ENCODE results near the gene PRPS1L1.

GRCh38 chr7:18064242-18064838 lies 36.7 kb upstream of the PRPS1L1 start:
- TF ChIP-seq, protein P1, sequence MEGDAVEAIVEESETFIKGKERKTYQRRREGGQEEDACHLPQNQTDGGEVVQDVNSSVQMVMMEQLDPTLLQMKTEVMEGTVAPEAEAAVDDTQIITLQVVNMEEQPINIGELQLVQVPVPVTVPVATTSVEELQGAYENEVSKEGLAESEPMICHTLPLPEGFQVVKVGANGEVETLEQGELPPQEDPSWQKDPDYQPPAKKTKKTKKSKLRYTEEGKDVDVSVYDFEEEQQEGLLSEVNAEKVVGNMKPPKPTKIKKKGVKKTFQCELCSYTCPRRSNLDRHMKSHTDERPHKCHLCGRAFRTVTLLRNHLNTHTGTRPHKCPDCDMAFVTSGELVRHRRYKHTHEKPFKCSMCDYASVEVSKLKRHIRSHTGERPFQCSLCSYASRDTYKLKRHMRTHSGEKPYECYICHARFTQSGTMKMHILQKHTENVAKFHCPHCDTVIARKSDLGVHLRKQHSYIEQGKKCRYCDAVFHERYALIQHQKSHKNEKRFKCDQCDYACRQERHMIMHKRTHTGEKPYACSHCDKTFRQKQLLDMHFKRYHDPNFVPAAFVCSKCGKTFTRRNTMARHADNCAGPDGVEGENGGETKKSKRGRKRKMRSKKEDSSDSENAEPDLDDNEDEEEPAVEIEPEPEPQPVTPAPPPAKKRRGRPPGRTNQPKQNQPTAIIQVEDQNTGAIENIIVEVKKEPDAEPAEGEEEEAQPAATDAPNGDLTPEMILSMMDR (optimal IDR thresholded peaks at IDR 0.05 in 1 of 3, IDR thresholded peaks at IDR 0.05 in 1 of 3, conservative IDR thresholded peaks at IDR 0.05 in 1 of 3; ENCODE audit: extremely low read depth in 1 of 3, insufficient read depth in 2 of 3, low read length in 3 of 3): peak; percentile 54 to 79 (median 69)
- no peak for TF ChIP-seq EZH2 (IDR thresholded peaks at IDR 0.05; ENCODE audit: low read length)
